SK-N-SH (cell line): ENCODE measurements around the gene DLG3. TPM values are rescaled to one million over a fixed set of nuclear protein-coding genes. Genes with fewer than 3 reads are reported as not detected.

Source experiments
- CTCF ChIA-PET: fragments of 300-600, 350-600 bp; formaldehyde crosslinking; extraction: SDS; loops from one replicate; lab custom pipeline; 2021; lab: Yijun Ruan, JAX
- POLR2A ChIA-PET: fragments of 350-600 bp; sonication (Branson Sonifier 250); formaldehyde crosslinking; extraction: SDS; loops from one replicate; lab custom pipeline; 2020; ENCODE audit warnings: antibody characterized with exemption, inconsistent platforms; lab: Yijun Ruan, JAX
- DNase-seq: peaks from one replicate; pipeline ENCODE4 v3.0.0; 2012
- H2AFZ ChIP-seq: fragments of 200-600 bp; sonication (generic); 2 replicates; pipeline ENCODE4 v1.8.1; 2016; ENCODE audit warnings: antibody characterized with exemption, mild to moderate bottlenecking, low read depth
- H3F3A ChIP-seq: fragments of 200-600 bp; sonication (generic); replicated peaks from 2 replicates; pipeline ENCODE3; 2016; ENCODE audit warnings: antibody characterized with exemption, mild to moderate bottlenecking; ENCODE audit not compliant: insufficient read depth
- H3K27ac ChIP-seq, 2 experiments: fragments of 200-500 bp in 1 of 2; fragments of 200-600 bp in 1 of 2; sonication (Bioruptor generic) in 1 of 2; sonication (generic), shearing (Covaris generic) in 1 of 2; 2 replicates each; pipeline versions ENCODE4 v1.5.1 to v1.6.1; 2014 to 2016; ENCODE audit warnings: low read depth in 2 of 2, inconsistent platforms in 1 of 2, low read length in 1 of 2, mild to moderate bottlenecking in 1 of 2, mixed read lengths in 1 of 2
- H3K27me3 ChIP-seq: fragments of 200-600 bp; sonication (generic), shearing (Covaris generic); 2 replicates; pipeline ENCODE4 v1.6.1; 2016; ENCODE audit warnings: mixed run types; ENCODE audit not compliant: insufficient read depth
- H3K36me3 ChIP-seq, 2 experiments: fragments of 200-500 bp in 1 of 2; fragments of 200-600 bp in 1 of 2; sonication (Bioruptor generic) in 1 of 2; sonication (generic) in 1 of 2; replicated peaks in 1 of 2; 2 replicates each; pipeline versions ENCODE3 to v1.5.1; 2014 to 2016; ENCODE audit warnings: low read length in 1 of 2, mild to moderate bottlenecking in 1 of 2; ENCODE audit not compliant: insufficient read depth in 2 of 2, control insufficient read depth in 1 of 2
- H3K4me1 ChIP-seq, 2 experiments: fragments of 200-500 bp in 1 of 2; fragments of 200-600 bp in 1 of 2; sonication (Bioruptor generic) in 1 of 2; sonication (generic), shearing (Covaris generic) in 1 of 2; 2 replicates each; pipeline versions ENCODE4 v1.5.1 to v1.6.1; 2014 to 2016; ENCODE audit warnings: low read depth in 1 of 2, low read length in 1 of 2, mixed run types in 1 of 2; ENCODE audit not compliant: insufficient read depth in 2 of 2, control insufficient read depth in 1 of 2
- H3K4me2 ChIP-seq: fragments of 200-600 bp; sonication (generic), shearing (Covaris generic); 2 replicates; pipeline ENCODE4 v1.6.1; 2017; ENCODE audit warnings: mixed run types
- H3K4me3 ChIP-seq, 2 experiments: fragments of 200-500 bp in 1 of 2; fragments of 200-600 bp in 1 of 2; sonication (Bioruptor generic) in 1 of 2; sonication (generic), shearing (Covaris generic) in 1 of 2; 2 replicates each; pipeline versions ENCODE4 v1.5.1 to v1.8.1; 2014 to 2016; ENCODE audit warnings: low read depth in 2 of 2, inconsistent platforms in 1 of 2, low read length in 1 of 2, mild to moderate bottlenecking in 1 of 2, mixed read lengths in 1 of 2, moderate library complexity in 1 of 2
- H3K79me2 ChIP-seq: fragments of 200-600 bp; sonication (generic); 2 replicates; pipeline ENCODE4 v1.8.1; 2017; ENCODE audit warnings: mild to moderate bottlenecking; ENCODE audit not compliant: insufficient read depth
- H3K9ac ChIP-seq: fragments of 200-600 bp; sonication (generic); 2 replicates; pipeline ENCODE4 v1.6.1; 2017; ENCODE audit warnings: mixed run types
- H3K9me2 ChIP-seq: fragments of 200-600 bp; sonication (generic); 2 replicates; pipeline ENCODE4 v1.6.1; 2017; ENCODE audit warnings: mixed run types
- H3K9me3 ChIP-seq: fragments of 200-600 bp; sonication (generic); 2 replicates; pipeline ENCODE4 v1.6.1; 2017; ENCODE audit warnings: mixed run types, mild to moderate bottlenecking, moderate library complexity
- H4K20me1 ChIP-seq: fragments of 200-600 bp; sonication (generic); 2 replicates; pipeline ENCODE4 v1.6.1; 2017; ENCODE audit warnings: mild to moderate bottlenecking, mixed run types; ENCODE audit not compliant: insufficient read depth
- ELF1 ChIP-seq: IDR thresholded peaks from 2 replicates; pipeline ENCODE4 v1.4.0; 2012
- EP300 ChIP-seq, 2 experiments: IDR thresholded peaks; 2 replicates each; pipeline versions ENCODE4 v1.4.0 to v1.6.1; 2012; ENCODE audit warnings: borderline replicate concordance in 1 of 2, low read depth in 1 of 2, low read length in 1 of 2
- EZH2phosphoT487 ChIP-seq: fragments of 200-600 bp; sonication (generic); IDR thresholded peaks from 2 replicates; pipeline ENCODE4 v1.6.1; 2017; ENCODE audit warnings: low read depth, mixed run types, mild to moderate bottlenecking, antibody characterized with exemption, moderate library complexity, borderline replicate concordance
- FOSL2 ChIP-seq: IDR thresholded peaks from 2 replicates; pipeline ENCODE4 v1.4.0; 2012; ENCODE audit warnings: low read depth, mild to moderate bottlenecking, moderate library complexity, borderline replicate concordance
- FOXJ3 ChIP-seq: sonication (generic); formaldehyde crosslinking; IDR thresholded peaks from 2 replicates; pipeline ENCODE4 v1.5.1; 2020; ENCODE audit warnings: mild to moderate bottlenecking, missing genetic modification reagents
- FOXM1 ChIP-seq: IDR thresholded peaks from 2 replicates; pipeline ENCODE4 v1.4.0; 2012; ENCODE audit warnings: low read depth, mild to moderate bottlenecking
- GABPA ChIP-seq: IDR thresholded peaks from 2 replicates; pipeline ENCODE4 v1.4.0; 2012; ENCODE audit warnings: low read depth, mild to moderate bottlenecking
- MXI1 ChIP-seq: IDR thresholded peaks from 2 replicates; pipeline ENCODE4 v1.6.1; 2012; ENCODE audit warnings: mild to moderate bottlenecking, low read depth, low read length, improper control_type of control experiment
- NFIC ChIP-seq: IDR thresholded peaks from 2 replicates; pipeline ENCODE4 v1.4.0; 2012; ENCODE audit warnings: borderline replicate concordance
- TAF1 ChIP-seq: IDR thresholded peaks from 2 replicates; pipeline ENCODE4 v1.6.1; 2012; ENCODE audit warnings: low read depth, mild to moderate bottlenecking, low read length, moderate library complexity, borderline replicate concordance
- TCF12 ChIP-seq: IDR thresholded peaks from 2 replicates; pipeline ENCODE4 v1.4.0; 2012
- TEAD4 ChIP-seq: IDR thresholded peaks from 2 replicates; pipeline ENCODE4 v1.4.0; 2012; ENCODE audit warnings: mild to moderate bottlenecking, borderline replicate concordance; ENCODE audit not compliant: insufficient read depth
- WGBS: methylation state at CpG from one replicate; pipeline ENCODE4 v1.1.6; 2017; ENCODE audit warnings: low lambda C conversion rate; 5-methylcytosine and 5-hydroxymethylcytosine counted together
- polyA plus RNA-seq, 3 experiments: library from polyadenylated mRNA; depleted of rRNA; stranded (reverse); fragments of >200 nt; gene quantifications; 2 replicates each; pipeline ENCODE4 v1.2.3, GENCODE V29; 2012
- TF ChIP-seq, protein P1 (sequence below): fragments of 200-600 bp; sonication (generic); IDR thresholded peaks from 2 replicates; pipeline ENCODE4 v1.6.1; 2017; ENCODE audit warnings: antibody characterized with exemption, mild to moderate bottlenecking, moderate library complexity
- TF ChIP-seq, protein P2 (sequence below): IDR thresholded peaks from 2 replicates; pipeline ENCODE4 v1.4.0; 2012; ENCODE audit warnings: low read depth
- TF ChIP-seq, protein P3 (sequence below): fragments of 150-350 bp; IDR thresholded peaks from 2 replicates; pipeline ENCODE4 v1.6.1; 2016; ENCODE audit warnings: mild to moderate bottlenecking, low read depth, low read length
- TF ChIP-seq, protein P4 (sequence below): fragments of 150-350 bp; IDR thresholded peaks from 2 replicates; pipeline ENCODE4 v1.6.1; 2017; ENCODE audit warnings: antibody characterized with exemption, low read length, low read depth, borderline replicate concordance

The DLG3 gene
- polyA plus RNA-seq, 1 of the 3 experiments (the other 2 are of a cell fraction): 11.7 TPM

DNA sequence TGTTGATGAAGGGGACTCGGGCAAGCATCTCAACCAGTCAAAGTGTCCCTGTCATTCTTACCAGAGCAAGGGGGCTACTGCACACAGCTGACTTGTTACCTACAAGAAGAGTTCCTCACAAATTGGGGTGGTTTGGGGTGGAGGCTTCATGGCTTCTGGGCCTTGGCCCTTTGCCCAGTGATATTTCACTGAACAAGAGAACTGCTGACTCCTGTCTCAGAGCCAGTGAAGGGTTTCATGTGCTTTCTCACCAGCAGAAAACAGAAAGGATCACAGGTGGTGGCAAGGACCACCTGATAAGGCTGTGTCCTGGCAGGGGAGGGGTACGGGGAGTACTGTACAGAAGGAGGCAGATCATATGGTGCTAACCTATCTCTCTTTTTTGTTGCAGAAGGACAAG is 53.5 kb downstream of the DLG3 start:
- Histone ChIP-seq H3F3A (no peaks in the 10 kb centered on the region), H3K9me3 (no peaks in the 10 kb centered on the region), H3K4me1 (no peaks in the 10 kb centered on the region), H3K9ac (no peak overlapping the region), H3K27me3 (no peaks in the 10 kb centered on the region), H3K27ac (no peak overlapping the region), H3K9me2 (no peaks in the 10 kb centered on the region), H3K4me3 (no peak overlapping the region), H3K4me2 (no peak overlapping the region), H3K36me3 (peaks cover 0 to 20% of the 10 kb centered on the region in 2 experiments), H3K79me2 (no peaks in the 10 kb centered on the region), H4K20me1 (no peaks in the 10 kb centered on the region), H2AFZ (no peak overlapping the region)
- WGBS: 38% methylated on average over 1 of the region's 2 CpGs
- no peak for DNase-seq
- TF ChIP-seq, protein P1, sequence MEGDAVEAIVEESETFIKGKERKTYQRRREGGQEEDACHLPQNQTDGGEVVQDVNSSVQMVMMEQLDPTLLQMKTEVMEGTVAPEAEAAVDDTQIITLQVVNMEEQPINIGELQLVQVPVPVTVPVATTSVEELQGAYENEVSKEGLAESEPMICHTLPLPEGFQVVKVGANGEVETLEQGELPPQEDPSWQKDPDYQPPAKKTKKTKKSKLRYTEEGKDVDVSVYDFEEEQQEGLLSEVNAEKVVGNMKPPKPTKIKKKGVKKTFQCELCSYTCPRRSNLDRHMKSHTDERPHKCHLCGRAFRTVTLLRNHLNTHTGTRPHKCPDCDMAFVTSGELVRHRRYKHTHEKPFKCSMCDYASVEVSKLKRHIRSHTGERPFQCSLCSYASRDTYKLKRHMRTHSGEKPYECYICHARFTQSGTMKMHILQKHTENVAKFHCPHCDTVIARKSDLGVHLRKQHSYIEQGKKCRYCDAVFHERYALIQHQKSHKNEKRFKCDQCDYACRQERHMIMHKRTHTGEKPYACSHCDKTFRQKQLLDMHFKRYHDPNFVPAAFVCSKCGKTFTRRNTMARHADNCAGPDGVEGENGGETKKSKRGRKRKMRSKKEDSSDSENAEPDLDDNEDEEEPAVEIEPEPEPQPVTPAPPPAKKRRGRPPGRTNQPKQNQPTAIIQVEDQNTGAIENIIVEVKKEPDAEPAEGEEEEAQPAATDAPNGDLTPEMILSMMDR: no peak
- TF ChIP-seq, protein P2, sequence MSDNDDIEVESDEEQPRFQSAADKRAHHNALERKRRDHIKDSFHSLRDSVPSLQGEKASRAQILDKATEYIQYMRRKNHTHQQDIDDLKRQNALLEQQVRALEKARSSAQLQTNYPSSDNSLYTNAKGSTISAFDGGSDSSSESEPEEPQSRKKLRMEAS: no peak
- TF ChIP-seq FOXM1 (no peak), TCF12 (no peak), EP300 (IDR thresholded peaks at IDR 0.05; ENCODE audit: borderline replicate concordance in 1 of 2, low read depth in 1 of 2, low read length in 1 of 2) (no peak), FOSL2 (no peak), TAF1 (no peak), MXI1 (no peak), GABPA (no peak), FOXJ3 (CRISPR knock-in tag) (no peak), ELF1 (no peak), TEAD4 (no peak), EZH2phosphoT487 (no peak), NFIC (no peak)
- TF ChIP-seq, protein P3, sequence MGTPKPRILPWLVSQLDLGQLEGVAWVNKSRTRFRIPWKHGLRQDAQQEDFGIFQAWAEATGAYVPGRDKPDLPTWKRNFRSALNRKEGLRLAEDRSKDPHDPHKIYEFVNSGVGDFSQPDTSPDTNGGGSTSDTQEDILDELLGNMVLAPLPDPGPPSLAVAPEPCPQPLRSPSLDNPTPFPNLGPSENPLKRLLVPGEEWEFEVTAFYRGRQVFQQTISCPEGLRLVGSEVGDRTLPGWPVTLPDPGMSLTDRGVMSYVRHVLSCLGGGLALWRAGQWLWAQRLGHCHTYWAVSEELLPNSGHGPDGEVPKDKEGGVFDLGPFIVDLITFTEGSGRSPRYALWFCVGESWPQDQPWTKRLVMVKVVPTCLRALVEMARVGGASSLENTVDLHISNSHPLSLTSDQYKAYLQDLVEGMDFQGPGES: no peak
- TF ChIP-seq, protein P4, sequence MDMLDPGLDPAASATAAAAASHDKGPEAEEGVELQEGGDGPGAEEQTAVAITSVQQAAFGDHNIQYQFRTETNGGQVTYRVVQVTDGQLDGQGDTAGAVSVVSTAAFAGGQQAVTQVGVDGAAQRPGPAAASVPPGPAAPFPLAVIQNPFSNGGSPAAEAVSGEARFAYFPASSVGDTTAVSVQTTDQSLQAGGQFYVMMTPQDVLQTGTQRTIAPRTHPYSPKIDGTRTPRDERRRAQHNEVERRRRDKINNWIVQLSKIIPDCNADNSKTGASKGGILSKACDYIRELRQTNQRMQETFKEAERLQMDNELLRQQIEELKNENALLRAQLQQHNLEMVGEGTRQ: no peak
- CTCF ChIA-PET: interaction anchor here (0.6 kb wide), 1 partner anchor 139 kb away, joined by 3 read pairs; no protein-coding TSS in a partner anchor
- POLR2A ChIA-PET: no interaction called here
